Uterus (tissue), 2 donors: ENCODE data around the gene S100Z.
"Not testable (repeated sequence)": the region's sequence is repeated elsewhere in the genome, so short reads cannot be mapped to it uniquely, and the experiment has no call there.

Source experiments
- POLR2A ChIP-seq, 2 donors: fragments of 450-650 bp; IDR thresholded peaks; one replicate each; pipeline ENCODE4 v1.6.1; 2016; ENCODE audit warnings: antibody characterized with exemption in 2 of 2, mild to moderate bottlenecking in 1 of 2, moderate library complexity in 1 of 2
- TF ChIP-seq, protein P1 (sequence below), 4 experiments: fragments of 200-600 bp in 2 of 4; fragments of 450-650 bp in 2 of 4; sonication (generic) in 2 of 4; IDR thresholded peaks; one replicate each; pipeline ENCODE4 v1.5.1; 2016 to 2019; ENCODE audit warnings: antibody characterized with exemption in 4 of 4, mild to moderate bottlenecking in 2 of 4, moderate library complexity in 1 of 4

DNA sequence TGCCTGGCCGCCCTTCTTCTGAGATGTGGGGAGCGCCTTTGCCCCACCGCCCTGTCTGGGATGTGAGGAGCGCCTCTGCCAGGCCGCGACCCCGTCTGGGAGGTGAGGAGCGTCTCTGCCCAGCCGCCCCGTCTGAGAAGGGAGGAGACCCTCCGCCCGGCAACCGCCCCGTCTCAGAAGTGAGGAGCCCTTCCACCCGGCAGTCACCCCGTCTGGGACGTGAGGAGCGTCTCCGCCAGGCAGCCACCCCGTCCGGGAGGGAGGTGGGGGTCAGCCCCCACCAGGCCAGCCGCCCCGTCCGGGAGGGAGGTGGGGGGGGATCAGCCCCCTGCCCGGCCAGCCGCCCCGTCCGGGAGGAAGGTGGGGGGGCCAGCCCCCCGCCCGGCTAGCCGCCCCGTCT lies 37.6 kb upstream of the S100Z start:
- TF ChIP-seq, protein P1, sequence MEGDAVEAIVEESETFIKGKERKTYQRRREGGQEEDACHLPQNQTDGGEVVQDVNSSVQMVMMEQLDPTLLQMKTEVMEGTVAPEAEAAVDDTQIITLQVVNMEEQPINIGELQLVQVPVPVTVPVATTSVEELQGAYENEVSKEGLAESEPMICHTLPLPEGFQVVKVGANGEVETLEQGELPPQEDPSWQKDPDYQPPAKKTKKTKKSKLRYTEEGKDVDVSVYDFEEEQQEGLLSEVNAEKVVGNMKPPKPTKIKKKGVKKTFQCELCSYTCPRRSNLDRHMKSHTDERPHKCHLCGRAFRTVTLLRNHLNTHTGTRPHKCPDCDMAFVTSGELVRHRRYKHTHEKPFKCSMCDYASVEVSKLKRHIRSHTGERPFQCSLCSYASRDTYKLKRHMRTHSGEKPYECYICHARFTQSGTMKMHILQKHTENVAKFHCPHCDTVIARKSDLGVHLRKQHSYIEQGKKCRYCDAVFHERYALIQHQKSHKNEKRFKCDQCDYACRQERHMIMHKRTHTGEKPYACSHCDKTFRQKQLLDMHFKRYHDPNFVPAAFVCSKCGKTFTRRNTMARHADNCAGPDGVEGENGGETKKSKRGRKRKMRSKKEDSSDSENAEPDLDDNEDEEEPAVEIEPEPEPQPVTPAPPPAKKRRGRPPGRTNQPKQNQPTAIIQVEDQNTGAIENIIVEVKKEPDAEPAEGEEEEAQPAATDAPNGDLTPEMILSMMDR (IDR thresholded peaks at IDR 0.05): not testable (repeated sequence)
- not testable (repeated sequence) for TF ChIP-seq POLR2A (IDR thresholded peaks at IDR 0.05)
